Adrenal gland (tissue), 12 donors: ENCODE measurements around the gene SLC38A11. TPM values are rescaled to one million over a fixed set of nuclear protein-coding genes. Genes with fewer than 3 reads are reported as not detected.

Experiments used
- DNase-seq, 7 donors: peaks; one replicate each; pipeline ENCODE4 v3.0.0-alpha.2; 2019 to 2020
- H3K27ac ChIP-seq, 5 donors: fragments of 200-600 bp; sonication (generic) in 4 of 5; 1 replicate in 3 of 5; 2 replicates in 2 of 5; pipeline versions ENCODE4 v1.5.1 to v1.8.0; 2016 to 2020; ENCODE audit warnings: mild to moderate bottlenecking in 1 of 5
- H3K27me3 ChIP-seq: fragments of 200-600 bp; 2 replicates; pipeline ENCODE4 v1.8.0; 2021
- H3K36me3 ChIP-seq, 2 donors: fragments of 200-600 bp; replicated peaks in 1 of 2; 1 replicate in 1 of 2; 2 replicates in 1 of 2; pipeline versions ENCODE4 v1.5.1 to v1.8.0; 2018 to 2022
- H3K4me1 ChIP-seq, 2 donors: fragments of 200-600 bp; replicated peaks in 1 of 2; 1 replicate in 1 of 2; 2 replicates in 1 of 2; pipeline versions ENCODE4 v1.5.1 to v1.8.0; 2018 to 2021
- H3K4me3 ChIP-seq, 4 donors: fragments of 200-600 bp; sonication (generic) in 3 of 4; one replicate each; pipeline ENCODE4 v1.5.1; 2016 to 2018
- H3K9me3 ChIP-seq, 3 donors: fragments of 200-600 bp; sonication (generic) in 1 of 3; replicated peaks in 1 of 3; 1 replicate in 2 of 3; 2 replicates in 1 of 3; pipeline versions ENCODE4 v1.5.1 to v1.8.0; 2016 to 2021
- CTCF ChIP-seq, 6 experiments: fragments of 450-650 bp in 4 of 6; fragments of 200-600 bp in 2 of 6; sonication (generic) in 1 of 6; IDR thresholded peaks; 1 replicate in 5 of 6; 2 replicates in 1 of 6; pipeline versions ENCODE4 v1.5.1 to v1.8.0; 2016 to 2021; ENCODE audit warnings: antibody characterized with exemption in 6 of 6, mild to moderate bottlenecking in 2 of 6, moderate library complexity in 1 of 6
- POLR2A ChIP-seq, 2 donors: fragments of 450-650 bp; IDR thresholded peaks; one replicate each; pipeline ENCODE4 v1.6.1; 2017; ENCODE audit warnings: antibody characterized with exemption in 2 of 2, mild to moderate bottlenecking in 2 of 2, moderate library complexity in 1 of 2
- WGBS, 4 donors: extraction: QIAGEN DNeasy Blood & Tissue Kit in 2 of 4; methylation state at CpG; one replicate each; pipeline versions ENCODE4 v1.1.5 to v1.1.7; 2013 to 2017; 5-methylcytosine and 5-hydroxymethylcytosine counted together
- intact Hi-C, 2 donors: fragments of 100-400 bp; cut with DNase I; formaldehyde crosslinking; loops; one replicate each; pipeline versions ENCODE4 v1.14.1 to v1.15.0; 2022 to 2023
- polyA plus RNA-seq, 3 donors: library from polyadenylated mRNA; stranded (reverse); fragments of 200-250 nt in 2 of 3; fragments of 350-450 nt in 1 of 3; fragmentation: Illumina TruSeq in 1 of 3; extraction: RNeasy Lipid Tissue Mini Kit (QIAGEN cat#74804) in 1 of 3; gene quantifications; one replicate each; pipeline ENCODE4 v1.2.3, GENCODE V29; 2013 to 2014
- total RNA-seq, 9 donors: library from RNA; depleted of rRNA in 4 of 9; stranded (reverse); fragments of >200 nt in 4 of 9; fragments of 120-200 nt in 1 of 9; fragmentation: NEBNext Ultra II Directional in 1 of 9; extraction: Animal tissue kit (Norgen Biotek cat#: 25700) in 1 of 9; gene quantifications; one replicate each; pipeline versions ENCODE4 v1.1.0 to v1.2.4, GENCODE V29; 2013 to 2023
- donor health status: healthy with polysubstance abuse.
- donor health status: Bipolar disorder and iron deficiency.
- donor health status: DM: yes; HTN: yes; CAD: no.
- donor health status: DM: no; HTN: no; CAD: no.
- donor health status: DM: no; HTN: no; CAD: no.
- donor health status: DM: yes; HTN: yes; CAD: no.

The SLC38A11 gene
- total and polyA plus RNA-seq, 12 donors: 0.39 to 36.9 (median 2.0) TPM; not detected in 2

DNA sequence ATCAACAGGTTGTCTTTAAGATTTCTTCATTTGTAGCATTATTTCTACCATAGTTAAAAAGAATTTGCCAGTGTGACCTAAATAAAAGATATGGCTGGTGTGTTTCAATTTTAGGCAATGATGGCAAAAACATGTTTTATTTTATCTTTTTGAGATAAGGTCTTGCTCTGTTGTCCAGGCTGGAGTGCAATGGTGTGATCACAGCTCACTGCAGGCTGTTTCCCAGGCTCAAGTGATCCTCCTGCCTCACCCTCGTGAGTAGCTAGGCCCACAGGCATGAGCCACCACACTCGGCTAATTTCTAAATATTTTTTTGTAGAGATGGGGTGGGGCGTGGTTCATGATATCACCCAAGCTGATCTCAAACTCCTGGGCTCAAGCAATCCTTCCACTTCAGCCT is 66.7 kb downstream of the SLC38A11 start:
- 74 to 94% (median 89%) methylated on average over 3 of the region's 3 CpGs for WGBS, 4 donors
- Histone ChIP-seq H3K9me3 (no peaks in the 10 kb centered on the region), H3K36me3 (no peaks in the 10 kb centered on the region), H3K27me3 (no peaks in the 10 kb centered on the region), H3K27ac (no peak overlapping the region), H3K4me3 (no peak overlapping the region), H3K4me1 (peaks cover 0 to 28% of the 10 kb centered on the region in 2 donors)
- TF ChIP-seq CTCF (IDR thresholded peaks at IDR 0.05) (no peak), POLR2A (IDR thresholded peaks at IDR 0.05) (no peak)
- intact Hi-C loops: no loop called here
- peak in 1 of 7 donors; percentile 26 for DNase-seq

DNA sequence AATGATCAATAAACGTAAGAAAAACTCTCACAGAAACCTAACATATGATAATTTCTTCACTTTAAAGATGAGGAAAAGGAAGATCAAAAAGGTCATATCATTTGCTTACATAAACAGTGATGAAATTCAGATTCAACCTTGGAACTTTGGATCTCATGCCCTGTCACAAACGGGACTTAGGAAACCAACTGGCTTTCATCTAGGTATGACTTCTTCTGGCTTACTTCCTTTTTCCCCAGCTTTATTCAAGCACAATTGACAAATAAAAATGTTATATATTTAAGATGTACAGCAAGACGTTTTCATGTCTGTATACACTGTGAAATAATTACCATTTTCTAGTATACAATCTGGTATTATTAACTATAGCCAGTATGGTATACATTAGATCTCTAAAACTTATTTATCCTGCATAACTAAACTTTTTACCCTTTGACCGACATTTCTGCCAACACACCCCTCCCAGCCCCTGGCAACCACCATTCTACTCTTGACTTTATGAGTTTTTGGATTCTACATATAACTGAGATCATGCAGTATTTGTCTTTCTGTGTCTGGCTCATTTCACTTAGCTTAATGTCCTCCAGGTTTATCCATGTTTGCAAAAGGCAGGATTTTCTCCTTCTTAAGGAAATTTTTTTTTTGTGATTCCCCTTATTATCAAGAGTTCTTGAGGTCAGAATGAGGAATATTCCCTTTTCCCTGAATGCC is 67.7 kb downstream of the SLC38A11 start:
- TF ChIP-seq CTCF (IDR thresholded peaks at IDR 0.05) (no peak), POLR2A (IDR thresholded peaks at IDR 0.05) (no peak)
- intact Hi-C loops: no loop called here
- Histone ChIP-seq H3K4me1 (peaks cover 0 to 27% of the 10 kb centered on the region in 2 donors), H3K36me3 (no peaks in the 10 kb centered on the region), H3K27me3 (no peaks in the 10 kb centered on the region), H3K4me3 (no peak overlapping the region), H3K9me3 (no peaks in the 10 kb centered on the region), H3K27ac (no peak overlapping the region)
- peak in 1 of 7 donors; percentile 32 for DNase-seq
- WGBS, 4 donors: 46 to 53% (median 51%) methylated on average over 4 of the region's 4 CpGs

GRCh38 chr2:164882276-164882675 is 73.0 kb downstream of the SLC38A11 start:
- H3K36me3 ChIP-seq: no peaks in the 10 kb centered on the region
- WGBS, 4 donors: 78 to 83% (median 82%) methylated on average over 9 of the region's 9 CpGs

DNA sequence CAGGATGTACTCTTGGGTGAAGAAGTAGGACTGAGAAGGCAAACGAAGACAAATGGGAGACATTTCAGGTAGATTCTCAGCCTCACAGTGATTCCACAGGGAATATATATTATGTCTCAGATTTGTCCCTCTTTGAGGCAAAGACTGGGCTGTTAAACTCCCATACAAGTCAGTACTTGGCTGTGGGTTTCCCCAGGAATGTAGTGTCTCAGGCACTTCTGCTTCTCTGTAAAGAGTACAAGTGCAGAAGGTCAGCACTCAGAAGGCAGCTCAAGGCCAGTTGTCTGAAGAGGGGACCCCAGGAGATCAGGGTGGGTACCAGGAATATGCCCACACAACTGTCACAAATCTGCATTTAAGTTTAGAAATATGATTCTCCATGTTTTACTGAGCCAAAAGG is 73.8 kb downstream of the SLC38A11 start:
- Histone ChIP-seq H3K36me3 (no peaks in the 10 kb centered on the region), H3K27ac (no peak overlapping the region), H3K9me3 (no peaks in the 10 kb centered on the region), H3K4me3 (no peak overlapping the region), H3K4me1 (peaks cover 13 to 15% of the 10 kb centered on the region in 2 donors), H3K27me3 (no peaks in the 10 kb centered on the region)
- intact Hi-C loops: no loop called here
- no peak for DNase-seq
- 81 to 100% (median 90%) methylated on average over 1 of the region's 1 CpG for WGBS, 4 donors
- TF ChIP-seq POLR2A (IDR thresholded peaks at IDR 0.05): no peak
- TF ChIP-seq CTCF (IDR thresholded peaks at IDR 0.05): no peak

More at GRCh38 chr2:164882276-164882675, 73.0 kb downstream of the SLC38A11 start:
- H3K9me3 ChIP-seq: no peaks in the 10 kb centered on the region
- peaks cover 13 to 17% of the 10 kb centered on the region in 2 donors for H3K4me1 ChIP-seq
- H3K4me3 ChIP-seq: no peak overlapping the region
- TF ChIP-seq POLR2A (IDR thresholded peaks at IDR 0.05) (no peak), CTCF (IDR thresholded peaks at IDR 0.05) (no peak)
- H3K27ac ChIP-seq: no peak overlapping the region
- intact Hi-C loops: no loop called here
- no peak for DNase-seq
- no peaks in the 10 kb centered on the region for H3K27me3 ChIP-seq
